Measurements from ENCODE around the gene SNCAIP. TPM values are rescaled to one million over a fixed set of nuclear protein-coding genes. Genes with fewer than 3 reads are reported as not detected.

Gene SNCAIP
- total RNA-seq, 2 donors from 2014 or later, result 5.1 to 8.2 TPM

GRCh38 chr5:122384739-122385235 is 72.8 kb downstream of the SNCAIP start:
- TF ChIP-seq POLR2AphosphoS5 (IDR thresholded peaks at IDR 0.05) (no peak), POLR2A (IDR thresholded peaks at IDR 0.05) (no peak), CTCF (IDR thresholded peaks at IDR 0.05) (no peak)
- Histone ChIP-seq H3K4me3 (no peak overlapping the region), H3K9me3 (no peaks in the 10 kb centered on the region), H3K4me1 (replicated peaks) (no peaks in the 10 kb centered on the region), H3K27me3 (replicated peaks; ENCODE audit: insufficient read depth) (no peaks in the 10 kb centered on the region), H3K36me3 (no peaks in the 10 kb centered on the region), H3K27ac (no peak overlapping the region)
- WGBS, result 71% methylated on average over 5 of the region's 5 CpGs
- intact Hi-C loops (cut with DNase I), result no loop called here
- no peak for DNase-seq (ENCODE audit: low spot score)

DNA sequence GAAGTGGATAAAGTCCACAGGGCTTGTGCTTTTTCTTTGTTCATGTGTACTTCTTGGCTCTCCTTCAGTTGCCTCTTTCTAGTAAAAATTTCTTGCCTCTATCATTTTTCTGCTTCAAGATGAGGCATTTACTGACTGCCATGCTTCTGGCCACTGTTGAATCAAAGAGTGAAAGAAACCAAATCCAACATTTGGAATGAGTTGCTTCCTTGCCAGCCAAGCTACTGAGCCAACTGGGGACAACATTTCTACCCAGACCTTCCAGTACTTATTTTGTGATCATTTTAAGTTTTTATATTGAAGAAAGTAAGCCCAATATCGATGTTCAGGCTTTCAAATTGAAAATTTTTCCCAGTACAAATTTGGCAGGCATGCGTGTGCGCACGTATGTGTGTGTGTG is 73.2 kb downstream of the SNCAIP start:
- Histone ChIP-seq H3K27me3 (replicated peaks; ENCODE audit: insufficient read depth) (no peaks in the 10 kb centered on the region), H3K4me3 (no peak overlapping the region), H3K9me3 (no peaks in the 10 kb centered on the region), H3K27ac (no peak overlapping the region), H3K36me3 (no peaks in the 10 kb centered on the region), H3K4me1 (replicated peaks) (no peaks in the 10 kb centered on the region)
- no peak for DNase-seq (ENCODE audit: low spot score)
- intact Hi-C loops (cut with DNase I), result no loop called here
- 43% methylated on average over 4 of the region's 4 CpGs for WGBS
- TF ChIP-seq POLR2A (IDR thresholded peaks at IDR 0.05) (no peak), CTCF (IDR thresholded peaks at IDR 0.05) (no peak), POLR2AphosphoS5 (IDR thresholded peaks at IDR 0.05) (no peak)

GRCh38 chr5:122385808-122386207 is 73.8 kb downstream of the SNCAIP start:
- no peak overlapping the region for H3K4me3 ChIP-seq
- DNase-seq (ENCODE audit: low spot score), result no peak
- no peaks in the 10 kb centered on the region for H3K9me3 ChIP-seq
- no peaks in the 10 kb centered on the region for H3K27me3 ChIP-seq (replicated peaks; ENCODE audit: insufficient read depth)
- no peaks in the 10 kb centered on the region for H3K4me1 ChIP-seq (replicated peaks)
- intact Hi-C loops (cut with DNase I), result no loop called here
- peak; percentile 20 for TF ChIP-seq POLR2AphosphoS5 (IDR thresholded peaks at IDR 0.05)
- TF ChIP-seq POLR2A (IDR thresholded peaks at IDR 0.05), result no peak
- TF ChIP-seq CTCF (IDR thresholded peaks at IDR 0.05), result no peak
- 19% methylated on average over 3 of the region's 3 CpGs for WGBS
- no peak overlapping the region for H3K27ac ChIP-seq
- no peaks in the 10 kb centered on the region for H3K36me3 ChIP-seq

GRCh38 chr5:122390154-122390553 is 78.1 kb downstream of the SNCAIP start:
- Histone ChIP-seq H3K9me3 (no peaks in the 10 kb centered on the region), H3K27ac (no peak overlapping the region), H3K27me3 (replicated peaks; ENCODE audit: insufficient read depth) (no peaks in the 10 kb centered on the region), H3K36me3 (no peaks in the 10 kb centered on the region), H3K4me1 (replicated peaks) (no peaks in the 10 kb centered on the region), H3K4me3 (no peak overlapping the region)
- DNase-seq (ENCODE audit: low spot score), result no peak
- no peak for TF ChIP-seq POLR2A (IDR thresholded peaks at IDR 0.05)
- intact Hi-C loops (cut with DNase I), result no loop called here
- WGBS, result 85% methylated on average over 7 of the region's 7 CpGs

GRCh38 chr5:122390694-122391093 is 78.7 kb downstream of the SNCAIP start:
- Histone ChIP-seq H3K27ac (no peak overlapping the region), H3K4me1 (replicated peaks) (no peaks in the 10 kb centered on the region), H3K9me3 (no peaks in the 10 kb centered on the region), H3K36me3 (no peaks in the 10 kb centered on the region), H3K4me3 (no peak overlapping the region), H3K27me3 (replicated peaks; ENCODE audit: insufficient read depth) (no peaks in the 10 kb centered on the region)
- intact Hi-C loops (cut with DNase I), result no loop called here
- no peak for TF ChIP-seq CTCF (IDR thresholded peaks at IDR 0.05)
- TF ChIP-seq POLR2AphosphoS5 (IDR thresholded peaks at IDR 0.05), result no peak
- no peak for TF ChIP-seq POLR2A (IDR thresholded peaks at IDR 0.05)
- WGBS, result 96% methylated on average over 3 of the region's 3 CpGs
- DNase-seq (ENCODE audit: low spot score), result no peak

Measured in prostate gland (tissue), 2 donors.